Neutrophil (primary cell): ENCODE data around the gene CHN2.

ENCODE experiments used
- H3K27ac ChIP-seq: fragments of 200-600 bp; sonication (generic); 2 replicates; pipeline ENCODE4 v1.5.1; 2016; ENCODE audit warnings: mild to moderate bottlenecking, moderate library complexity
- H3K27me3 ChIP-seq: fragments of 200-600 bp; sonication (generic); 2 replicates; pipeline ENCODE4 v1.6.0; 2016; ENCODE audit warnings: mild to moderate bottlenecking
- H3K36me3 ChIP-seq: fragments of 200-600 bp; sonication (generic); 2 replicates; pipeline ENCODE4 v1.5.1; 2017
- H3K4me1 ChIP-seq, 2 experiments: fragments of 200-600 bp in 1 of 2; sonication (generic) in 1 of 2; 1 replicate in 1 of 2; 2 replicates in 1 of 2; pipeline versions ENCODE4 v1.5.1 to v1.6.1; 2013 to 2016; ENCODE audit warnings: low read depth in 1 of 2, low read length in 1 of 2, mild to moderate bottlenecking in 1 of 2, moderate library complexity in 1 of 2; ENCODE audit not compliant: control insufficient read depth in 1 of 2, insufficient read depth in 1 of 2
- H3K4me3 ChIP-seq, 2 experiments: fragments of 200-600 bp in 1 of 2; sonication (generic) in 1 of 2; 1 replicate in 1 of 2; 2 replicates in 1 of 2; pipeline ENCODE4 v1.5.1; 2013 to 2016; ENCODE audit warnings: low read depth in 1 of 2, low read length in 1 of 2, mild to moderate bottlenecking in 1 of 2, moderate library complexity in 1 of 2
- H3K9me3 ChIP-seq: fragments of 200-600 bp; sonication (generic); 2 replicates; pipeline ENCODE4 v1.5.1; 2016
- CTCF ChIP-seq: fragments of 200-600 bp; sonication (generic); IDR thresholded peaks from 2 replicates; pipeline ENCODE4 v1.5.1; 2016; ENCODE audit warnings: antibody characterized with exemption

CHN2 gene

GRCh38 chr7:29394321-29394720 is 199.7 kb downstream of the CHN2 start:
- no peak overlapping the region for H3K4me3 ChIP-seq
- no peaks in the 10 kb centered on the region for H3K36me3 ChIP-seq
- no peaks in the 10 kb centered on the region for H3K9me3 ChIP-seq
- TF ChIP-seq CTCF: no peak
- H3K27me3 ChIP-seq: no peaks in the 10 kb centered on the region
- no peaks in the 10 kb centered on the region for H3K4me1 ChIP-seq
- no peak overlapping the region for H3K27ac ChIP-seq

- H3K4me1 ChIP-seq: no peaks in the 10 kb centered on the region
- H3K27me3 ChIP-seq: no peaks in the 10 kb centered on the region
- H3K27ac ChIP-seq: no peak overlapping the region
- no peaks in the 10 kb centered on the region for H3K9me3 ChIP-seq
- H3K4me3 ChIP-seq: no peak overlapping the region
- TF ChIP-seq CTCF: no peak
- H3K36me3 ChIP-seq: no peaks in the 10 kb centered on the region
Observed at GRCh38 chr7:29396563-29396962, 202.0 kb downstream of the CHN2 start.

- Histone ChIP-seq H3K4me1 (no peaks in the 10 kb centered on the region), H3K27me3 (no peaks in the 10 kb centered on the region), H3K4me3 (no peak overlapping the region), H3K27ac (no peak overlapping the region), H3K9me3 (no peaks in the 10 kb centered on the region), H3K36me3 (no peaks in the 10 kb centered on the region)
- TF ChIP-seq CTCF: no peak
Observed at GRCh38 chr7:29397398-29397797, 202.8 kb downstream of the CHN2 start.

- H3K4me3 ChIP-seq: no peak overlapping the region
- no peaks in the 10 kb centered on the region for H3K9me3 ChIP-seq
- H3K27me3 ChIP-seq: no peaks in the 10 kb centered on the region
- H3K4me1 ChIP-seq: no peaks in the 10 kb centered on the region
- no peaks in the 10 kb centered on the region for H3K36me3 ChIP-seq
- no peak for TF ChIP-seq CTCF
- H3K27ac ChIP-seq: no peak overlapping the region
Observed at GRCh38 chr7:29398011-29398410, 203.4 kb downstream of the CHN2 start.

- Histone ChIP-seq H3K27ac (no peak overlapping the region), H3K27me3 (no peaks in the 10 kb centered on the region), H3K36me3 (no peaks in the 10 kb centered on the region), H3K9me3 (no peaks in the 10 kb centered on the region), H3K4me1 (no peaks in the 10 kb centered on the region), H3K4me3 (no peak overlapping the region)
- TF ChIP-seq CTCF: no peak
Observed at GRCh38 chr7:29400437-29400836, 205.9 kb downstream of the CHN2 start.

GRCh38 chr7:29401769-29402168 is 207.2 kb downstream of the CHN2 start:
- TF ChIP-seq CTCF: no peak
- H3K9me3 ChIP-seq: no peaks in the 10 kb centered on the region
- H3K4me1 ChIP-seq: no peaks in the 10 kb centered on the region
- no peaks in the 10 kb centered on the region for H3K36me3 ChIP-seq
- no peak overlapping the region for H3K27ac ChIP-seq
- no peaks in the 10 kb centered on the region for H3K27me3 ChIP-seq
- H3K4me3 ChIP-seq: no peak overlapping the region
